Gastroesophageal sphincter (tissue), 4 donors: Measurements from ENCODE around the gene DHRSX. TPM values are rescaled to one million over a fixed set of nuclear protein-coding genes. Genes with fewer than 3 reads are reported as not detected.
"Not testable (repeated sequence)": the region's sequence is repeated elsewhere in the genome, so short reads cannot be mapped to it uniquely, and the experiment has no call there.

ENCODE experiments used
- ATAC-seq: fragments of 150-250 bp; one replicate; pipeline ENCODE4 v1.9.1; 2016; ENCODE audit warnings: mild to moderate bottlenecking, moderate library complexity
- H3K27ac ChIP-seq, 4 donors: fragments of 200-600 bp; sonication (generic) in 3 of 4; 1 replicate in 3 of 4; 2 replicates in 1 of 4; pipeline ENCODE4 v1.5.1; 2016 to 2019
- H3K27me3 ChIP-seq: fragments of 200-600 bp; sonication (generic); one replicate; pipeline ENCODE4 v1.5.1; 2019
- H3K36me3 ChIP-seq, 2 donors: fragments of 200-600 bp; sonication (generic); one replicate each; pipeline ENCODE4 v1.5.1; 2019; ENCODE audit warnings: control low read depth in 1 of 2
- H3K4me1 ChIP-seq, 3 donors: fragments of 200-600 bp; sonication (generic); 1 replicate in 2 of 3; 2 replicates in 1 of 3; pipeline ENCODE4 v1.5.1; 2016 to 2019; ENCODE audit warnings: control low read depth in 2 of 3
- H3K4me3 ChIP-seq, 2 donors: fragments of 200-600 bp; sonication (generic); one replicate each; pipeline ENCODE4 v1.5.1; 2019; ENCODE audit warnings: mild to moderate bottlenecking in 1 of 2, moderate library complexity in 1 of 2
- H3K9me3 ChIP-seq, 3 donors: fragments of 200-600 bp; sonication (generic); one replicate each; pipeline ENCODE4 v1.5.1; 2017 to 2019; ENCODE audit warnings: control low read depth in 2 of 3
- CTCF ChIP-seq, 4 experiments: fragments of 200-600 bp in 2 of 4; fragments of 450-650 bp in 2 of 4; sonication (generic) in 1 of 4; IDR thresholded peaks; one replicate each; pipeline ENCODE4 v1.5.1; 2017 to 2019; ENCODE audit warnings: antibody characterized with exemption in 4 of 4, mild to moderate bottlenecking in 2 of 4, moderate library complexity in 2 of 4
- EP300 ChIP-seq: sonication (generic); formaldehyde crosslinking; IDR thresholded peaks from one replicate; pipeline ENCODE4 v1.6.1; 2017; ENCODE audit warnings: antibody characterized with exemption, mild to moderate bottlenecking
- POLR2A ChIP-seq, 2 donors: fragments of 450-650 bp; IDR thresholded peaks; one replicate each; pipeline ENCODE4 v1.6.1; 2017; ENCODE audit warnings: antibody characterized with exemption in 2 of 2, mild to moderate bottlenecking in 2 of 2, moderate library complexity in 1 of 2
- POLR2AphosphoS5 ChIP-seq: sonication (generic); formaldehyde crosslinking; IDR thresholded peaks from one replicate; pipeline ENCODE4 v1.6.1; 2017; ENCODE audit warnings: antibody characterized with exemption
- WGBS, 2 donors: methylation state at CpG; one replicate each; pipeline ENCODE4 v1.1.5; 2018; ENCODE audit warnings: low coverage in 1 of 2; 5-methylcytosine and 5-hydroxymethylcytosine counted together
- total RNA-seq, 4 donors: library from RNA; depleted of rRNA; stranded (reverse); fragments of >200 nt; gene quantifications; one replicate each; pipeline ENCODE4 v1.1.0, GENCODE V29; 2016

The DHRSX gene
- total RNA-seq, 4 donors from 2014 or later, result 16.8 to 26.3 (median 21.1) TPM

- H3K4me1 ChIP-seq, result no peaks in the 10 kb centered on the region
- no peak for ATAC-seq
- WGBS, 2 donors, result 95 to 98% methylated on average over 3 to 7 of the region's 7 CpGs
- no peak overlapping the region for H3K4me3 ChIP-seq
- H3K27me3 ChIP-seq, result no peaks in the 10 kb centered on the region
- H3K36me3 ChIP-seq, result no peaks in the 10 kb centered on the region
- no peak overlapping the region for H3K27ac ChIP-seq
- TF ChIP-seq CTCF (IDR thresholded peaks at IDR 0.05) (no peak), POLR2A (IDR thresholded peaks at IDR 0.05) (no peak), POLR2AphosphoS5 (no peak), EP300 (no peak)
- no peaks in the 10 kb centered on the region for H3K9me3 ChIP-seq
Measured at GRCh38 chrX:2471641-2472040, 29.1 kb downstream of the DHRSX start.

- 91% methylated on average over 4 of the region's 10 CpGs; no CpG with 5 or more reads in 1 of the 2 donors for WGBS, 2 donors
- H3K27ac ChIP-seq, ATAC-seq: not testable (repeated sequence)
Measured at GRCh38 chrX:2471126-2471525, 29.6 kb downstream of the DHRSX start.

DNA sequence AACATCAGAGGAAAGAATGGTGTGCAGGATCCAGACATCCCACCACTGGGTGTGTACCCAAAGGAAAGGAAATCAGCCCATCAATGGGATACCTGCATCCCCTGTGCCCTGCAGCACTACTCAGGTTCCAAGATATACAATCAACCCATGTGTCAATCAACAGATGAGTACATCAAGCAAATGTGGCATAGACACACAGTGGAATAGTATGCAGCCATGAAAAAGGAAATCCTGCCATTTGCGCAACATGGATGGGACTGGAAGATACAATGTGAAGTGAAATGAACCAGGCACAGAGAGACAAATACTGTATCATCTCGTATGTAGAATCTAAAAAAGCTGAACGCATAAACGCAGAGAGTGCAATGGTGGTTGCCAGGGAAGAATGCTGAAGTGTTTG, 30.9 kb downstream of the DHRSX start:
- not testable (repeated sequence) for H3K9me3 ChIP-seq, H3K36me3 ChIP-seq, H3K4me1 ChIP-seq, ATAC-seq, H3K27me3 ChIP-seq, H3K4me3 ChIP-seq, H3K27ac ChIP-seq
- 100% methylated on average over 3 to 4 of the region's 4 CpGs for WGBS, 2 donors

More at GRCh38 chrX:2471126-2471525, 29.6 kb downstream of the DHRSX start:
- not testable (repeated sequence) for H3K4me3 ChIP-seq, H3K27me3 ChIP-seq, H3K4me1 ChIP-seq, H3K36me3 ChIP-seq, H3K9me3 ChIP-seq

- no peak for ATAC-seq
- 80 to 85% methylated on average over 1 to 10 of the region's 22 CpGs for WGBS, 2 donors
Measured at GRCh38 chrX:2469196-2469685, 31.5 kb downstream of the DHRSX start.

DNA sequence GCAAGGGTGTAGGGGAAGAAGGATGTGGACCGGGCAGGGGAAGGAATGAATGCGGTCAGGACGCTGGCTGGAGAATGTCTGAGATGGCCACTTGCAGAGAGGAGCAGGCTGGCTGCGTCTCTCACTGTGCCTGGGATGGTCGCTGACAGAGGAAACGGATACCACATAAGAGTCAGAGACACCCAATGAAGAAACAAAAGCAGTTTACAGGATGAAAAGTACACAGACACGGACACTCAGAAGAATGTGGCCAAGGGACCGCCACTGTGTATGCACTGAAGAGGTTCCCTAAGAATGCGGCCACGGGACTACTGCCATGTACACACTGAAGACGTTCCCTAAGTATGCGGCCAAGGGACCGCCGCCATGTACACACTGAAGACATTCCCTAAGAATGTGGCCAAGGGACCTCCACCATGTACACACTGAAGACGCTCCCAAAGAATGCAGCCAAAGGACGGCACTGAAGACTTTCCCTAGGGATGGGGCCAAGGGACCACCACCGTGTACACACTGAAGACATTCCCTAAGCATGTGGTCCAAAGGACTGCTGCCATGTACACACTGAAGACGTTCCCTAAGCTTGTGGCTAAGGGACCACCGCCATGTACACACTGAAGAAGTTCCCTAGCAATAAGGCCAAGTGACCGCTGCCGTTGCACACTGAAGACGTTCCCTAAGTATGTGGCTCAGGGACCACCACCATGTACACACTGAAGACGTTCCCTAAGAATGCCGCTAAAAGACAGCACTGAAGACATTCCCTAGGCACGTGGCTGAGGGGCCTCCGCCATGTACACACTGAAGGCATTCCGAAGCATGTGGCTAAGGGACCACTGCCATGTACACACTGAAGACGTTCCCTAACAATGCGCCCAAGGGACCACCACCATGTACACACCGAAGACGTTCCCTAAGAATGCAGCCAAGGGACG, 32.2 kb downstream of the DHRSX start:
- no peak for TF ChIP-seq CTCF (IDR thresholded peaks at IDR 0.05)
- TF ChIP-seq POLR2AphosphoS5, result no peak
- TF ChIP-seq POLR2A (IDR thresholded peaks at IDR 0.05), result no peak
- no peak for TF ChIP-seq EP300
- H3K36me3 ChIP-seq, result no peaks in the 10 kb centered on the region
- no peaks in the 10 kb centered on the region for H3K9me3 ChIP-seq
- no peaks in the 10 kb centered on the region for H3K4me1 ChIP-seq
- no peak overlapping the region for H3K4me3 ChIP-seq
- no peaks in the 10 kb centered on the region for H3K27me3 ChIP-seq
- no peak overlapping the region for H3K27ac ChIP-seq
- WGBS, 2 donors, result 87 to 88% methylated on average over 20 to 21 of the region's 32 CpGs
- ATAC-seq, result no peak

More at GRCh38 chrX:2469196-2469685, 31.5 kb downstream of the DHRSX start:
- H3K27ac ChIP-seq, result no peak overlapping the region
- no peaks in the 10 kb centered on the region for H3K9me3 ChIP-seq
- no peak overlapping the region for H3K4me3 ChIP-seq
- H3K27me3 ChIP-seq, result no peaks in the 10 kb centered on the region
- no peak for TF ChIP-seq CTCF (IDR thresholded peaks at IDR 0.05)
- no peak for TF ChIP-seq POLR2A (IDR thresholded peaks at IDR 0.05)
- no peak for TF ChIP-seq POLR2AphosphoS5
- TF ChIP-seq EP300, result no peak
- no peaks in the 10 kb centered on the region for H3K4me1 ChIP-seq
- no peaks in the 10 kb centered on the region for H3K36me3 ChIP-seq
